Measurements from ENCODE around the gene EPHX1. TPM values are rescaled to one million over a fixed set of nuclear protein-coding genes. Genes with fewer than 3 reads are reported as not detected.

The EPHX1 gene
- polyA plus RNA-seq, 4 donors, result 58.2 to 62.9 (median 59.3) TPM

- DNase-seq (ENCODE audit: low read depth in 4 of 4, low spot score in 3 of 4), result no peak
Observed at GRCh38 chr1:225860107-225860506, 50.2 kb downstream of the EPHX1 start.

GRCh38 chr1:225860876-225861441 is 51.0 kb downstream of the EPHX1 start:
- DNase-seq (ENCODE audit: low read depth in 4 of 4, low spot score in 3 of 4), result no peak

- DNase-seq (ENCODE audit: low read depth in 4 of 4, low spot score in 3 of 4), result no peak
Observed at GRCh38 chr1:225861834-225862580, 52.1 kb downstream of the EPHX1 start.

GRCh38 chr1:225862581-225862950 is 52.6 kb downstream of the EPHX1 start:
- no peak for DNase-seq (ENCODE audit: low read depth in 4 of 4, low spot score in 3 of 4)

- no peak for DNase-seq (ENCODE audit: low read depth in 4 of 4, low spot score in 3 of 4)
Observed at GRCh38 chr1:225863167-225863566, 53.2 kb downstream of the EPHX1 start.

- DNase-seq (ENCODE audit: low read depth in 4 of 4, low spot score in 3 of 4), result no peak
Observed at GRCh38 chr1:225865514-225865913, 55.6 kb downstream of the EPHX1 start.

- no peak for DNase-seq (ENCODE audit: low read depth in 4 of 4, low spot score in 3 of 4)
Observed at GRCh38 chr1:225866061-225866837, 56.3 kb downstream of the EPHX1 start.

- no peak for DNase-seq (ENCODE audit: low read depth in 4 of 4, low spot score in 3 of 4)
Observed at GRCh38 chr1:225866981-225867380, 57.1 kb downstream of the EPHX1 start.

- no peak for DNase-seq (ENCODE audit: low read depth in 4 of 4, low spot score in 3 of 4)
Observed at GRCh38 chr1:225868631-225869330, 58.9 kb downstream of the EPHX1 start.

GRCh38 chr1:225870911-225871310 is 61.0 kb downstream of the EPHX1 start:
- DNase-seq (ENCODE audit: low read depth in 4 of 4, low spot score in 3 of 4), result no peak

- DNase-seq (ENCODE audit: low read depth in 4 of 4, low spot score in 3 of 4), result no peak
Observed at GRCh38 chr1:225871359-225872074, 61.6 kb downstream of the EPHX1 start.

GRCh38 chr1:225872075-225872430 is 62.1 kb downstream of the EPHX1 start:
- no peak for DNase-seq (ENCODE audit: low read depth in 4 of 4, low spot score in 3 of 4)

GRCh38 chr1:225873281-225873850 is 63.4 kb downstream of the EPHX1 start:
- no peak for DNase-seq (ENCODE audit: low read depth in 4 of 4, low spot score in 3 of 4)

GRCh38 chr1:225874431-225874830 is 64.5 kb downstream of the EPHX1 start:
- DNase-seq (ENCODE audit: low read depth in 4 of 4, low spot score in 3 of 4), result no peak

- no peak for DNase-seq (ENCODE audit: low read depth in 4 of 4, low spot score in 3 of 4)
Observed at GRCh38 chr1:225875044-225875815, 65.3 kb downstream of the EPHX1 start.

GRCh38 chr1:225876900-225877510 is 67.1 kb downstream of the EPHX1 start:
- DNase-seq (ENCODE audit: low read depth in 4 of 4, low spot score in 3 of 4), result no peak

GRCh38 chr1:225877580-225877979 is 67.7 kb downstream of the EPHX1 start:
- no peak for DNase-seq (ENCODE audit: low read depth in 4 of 4, low spot score in 3 of 4)

- DNase-seq (ENCODE audit: low read depth in 4 of 4, low spot score in 3 of 4), result no peak
Observed at GRCh38 chr1:225878282-225878681, 68.4 kb downstream of the EPHX1 start.
